ENCODE measurements around the gene ANK2. TPM values are rescaled to one million over a fixed set of nuclear protein-coding genes. Genes with fewer than 3 reads are reported as not detected.

Gene ANK2
- total and polyA plus RNA-seq, 2 of the 13 experiments (the other 11 are each of a cell fraction or from before 2014, with no cell fraction given) = 2.7 to 15.1 TPM

- TF ChIP-seq CTCF (CRISPR knock-in tag; IDR thresholded peaks at IDR 0.05) (no peak), NAIF1 (CRISPR knock-in tag; IDR thresholded peaks at IDR 0.05; ENCODE audit: borderline replicate concordance) (no peak), LCORL (IDR thresholded peaks at IDR 0.05) (no peak), LCORL (CRISPR knock-in tag; IDR thresholded peaks at IDR 0.05) (peak; percentile 32; the same call in 1 of the 2 replicates), SMAD3 (CRISPR knock-in tag; IDR thresholded peaks at IDR 0.05) (peak; percentile 92), ZFP91 (CRISPR knock-in tag; IDR thresholded peaks at IDR 0.05; ENCODE audit: borderline replicate concordance) (no peak), ARID4A (CRISPR knock-in tag; IDR thresholded peaks at IDR 0.05; ENCODE audit: borderline replicate concordance) (peak; percentile 13; the same call in 1 of the 2 replicates), ZSCAN30 (CRISPR knock-in tag; IDR thresholded peaks at IDR 0.05) (no peak), ZMYM4 (CRISPR knock-in tag; IDR thresholded peaks at IDR 0.05) (no peak; the same call in 1 of the 2 replicates), ZNF274 (CRISPR knock-in tag; IDR thresholded peaks at IDR 0.05) (no peak), STAG1 (CRISPR knock-in tag; IDR thresholded peaks at IDR 0.05) (peak; percentile 2; the same call in 1 of the 2 replicates), FOXM1 (CRISPR knock-in tag; IDR thresholded peaks at IDR 0.05) (no peak), ZFP36L1 (CRISPR knock-in tag; IDR thresholded peaks at IDR 0.05) (no peak), SMC3 (IDR thresholded peaks at IDR 0.05; ENCODE audit: low read length) (0 out of 2 replicates have a peak, but pooled peaks have one; percentile 3), FOXO1 (CRISPR knock-in tag; IDR thresholded peaks at IDR 0.05) (0 out of 2 replicates have a peak, but pooled peaks have one; percentile 43), TSC22D2 (CRISPR knock-in tag; IDR thresholded peaks at IDR 0.05; ENCODE audit: borderline replicate concordance) (no peak), PLSCR1 (CRISPR knock-in tag; IDR thresholded peaks at IDR 0.05; ENCODE audit: borderline replicate concordance) (no peak), FOSL1 (CRISPR knock-in tag; IDR thresholded peaks at IDR 0.05; ENCODE audit: borderline replicate concordance) (peak; percentile 94), ETV5 (CRISPR knock-in tag; IDR thresholded peaks at IDR 0.05; ENCODE audit: borderline replicate concordance) (peak; percentile 49; the same call in 1 of the 2 replicates), ZEB1 (IDR thresholded peaks at IDR 0.05; ENCODE audit: insufficient replicate concordance, low read depth) (no peak), ZNF564 (CRISPR knock-in tag; IDR thresholded peaks at IDR 0.05) (no peak), WIZ (CRISPR knock-in tag; IDR thresholded peaks at IDR 0.05) (no peak), HOXA5 (CRISPR knock-in tag; IDR thresholded peaks at IDR 0.05) (no peak; the same call in 1 of the 2 replicates), IRF2 (CRISPR knock-in tag; IDR thresholded peaks at IDR 0.05) (peak; percentile 70)
These were observed 92.5 kb downstream of the ANK2 start (continued) for GRCh38 chr4:113141901-113142346.
